Upper lobe of left lung (tissue), 6 donors: ENCODE measurements around the gene ZCCHC7. TPM values are rescaled to one million over a fixed set of nuclear protein-coding genes. Genes with fewer than 3 reads are reported as not detected.

ENCODE experiments used
- ATAC-seq, 2 donors: fragments of 200-7000 bp; cut with Tn5 transposase; one replicate each; pipeline ENCODE4 v1.9.1; 2022; ENCODE audit warnings: mild to moderate bottlenecking in 2 of 2, moderate library complexity in 2 of 2; ENCODE audit not compliant: low FRiP score in 2 of 2
- DNase-seq, 2 donors: peaks; one replicate each; pipeline ENCODE4 v3.0.0-alpha.2; 2019 to 2020
- H3K27ac ChIP-seq, 4 donors: fragments of 200-600 bp; sonication (generic); one replicate each; pipeline ENCODE4 v1.5.1; 2016 to 2019
- H3K27me3 ChIP-seq, 4 donors: fragments of 200-600 bp; sonication (generic); one replicate each; pipeline ENCODE4 v1.5.1; 2017 to 2019
- H3K36me3 ChIP-seq, 4 donors: fragments of 200-600 bp; sonication (generic); one replicate each; pipeline ENCODE4 v1.5.1; 2016 to 2019
- H3K4me1 ChIP-seq, 4 donors: fragments of 200-600 bp; sonication (generic); one replicate each; pipeline ENCODE4 v1.5.1; 2018 to 2019
- H3K4me3 ChIP-seq, 4 donors: fragments of 200-600 bp; sonication (generic); one replicate each; pipeline ENCODE4 v1.5.1; 2017 to 2019; ENCODE audit warnings: mild to moderate bottlenecking in 2 of 4, moderate library complexity in 1 of 4
- H3K9me3 ChIP-seq, 4 donors: fragments of 200-600 bp; sonication (generic); one replicate each; pipeline ENCODE4 v1.5.1; 2018 to 2019
- EP300 ChIP-seq, 4 donors: sonication (generic); formaldehyde crosslinking; IDR thresholded peaks; one replicate each; pipeline ENCODE4 v1.5.1; 2017; ENCODE audit warnings: antibody characterized with exemption in 4 of 4, control low read depth in 2 of 4
- POLR2A ChIP-seq, 4 donors: fragments of 450-650 bp; IDR thresholded peaks; one replicate each; pipeline ENCODE4 v1.5.1; 2016 to 2017; ENCODE audit warnings: antibody characterized with exemption in 4 of 4, mild to moderate bottlenecking in 2 of 4
- POLR2AphosphoS5 ChIP-seq, 2 donors: sonication (generic); formaldehyde crosslinking; IDR thresholded peaks; one replicate each; pipeline ENCODE4 v1.5.1; 2017; ENCODE audit warnings: antibody characterized with exemption in 2 of 2
- WGBS, 2 donors: methylation state at CpG; one replicate each; pipeline ENCODE4 v1.1.5; 2017 to 2018; 5-methylcytosine and 5-hydroxymethylcytosine counted together
- total RNA-seq, 6 donors: library from RNA; depleted of rRNA in 4 of 6; stranded (reverse); fragments of >200 nt in 4 of 6; gene quantifications; one replicate each; pipeline versions ENCODE4 v1.1.0 to v1.2.1, GENCODE V29; 2016 to 2021
- TF ChIP-seq, protein P1 (sequence below), 6 experiments: fragments of 450-650 bp in 4 of 6; fragments of 200-600 bp in 2 of 6; sonication (generic) in 2 of 6; IDR thresholded peaks; one replicate each; pipeline ENCODE4 v1.5.1; 2016 to 2019; ENCODE audit warnings: antibody characterized with exemption in 6 of 6
- donor health status: DM: no; HTN: no; CAD: no; lungs with moderate emphysema.
- donor health status: DM: no; HTN: yes; CAD: no; lungs with severe emphysema.

ZCCHC7 gene
- total RNA-seq, 6 donors from 2014 or later = 11.1 to 44.0 (median 18.7) TPM

GRCh38 chr9:37341704-37342103, 221.3 kb downstream of the ZCCHC7 start:
- Histone ChIP-seq H3K27ac (no peak overlapping the region), H3K27me3 (no peaks in the 10 kb centered on the region), H3K4me1 (no peaks in the 10 kb centered on the region), H3K36me3 (no peaks in the 10 kb centered on the region), H3K9me3 (no peaks in the 10 kb centered on the region), H3K4me3 (no peak overlapping the region)
- TF ChIP-seq EP300 (IDR thresholded peaks at IDR 0.05) = no peak
- no peak for TF ChIP-seq POLR2AphosphoS5 (IDR thresholded peaks at IDR 0.05)
- TF ChIP-seq, protein P1, sequence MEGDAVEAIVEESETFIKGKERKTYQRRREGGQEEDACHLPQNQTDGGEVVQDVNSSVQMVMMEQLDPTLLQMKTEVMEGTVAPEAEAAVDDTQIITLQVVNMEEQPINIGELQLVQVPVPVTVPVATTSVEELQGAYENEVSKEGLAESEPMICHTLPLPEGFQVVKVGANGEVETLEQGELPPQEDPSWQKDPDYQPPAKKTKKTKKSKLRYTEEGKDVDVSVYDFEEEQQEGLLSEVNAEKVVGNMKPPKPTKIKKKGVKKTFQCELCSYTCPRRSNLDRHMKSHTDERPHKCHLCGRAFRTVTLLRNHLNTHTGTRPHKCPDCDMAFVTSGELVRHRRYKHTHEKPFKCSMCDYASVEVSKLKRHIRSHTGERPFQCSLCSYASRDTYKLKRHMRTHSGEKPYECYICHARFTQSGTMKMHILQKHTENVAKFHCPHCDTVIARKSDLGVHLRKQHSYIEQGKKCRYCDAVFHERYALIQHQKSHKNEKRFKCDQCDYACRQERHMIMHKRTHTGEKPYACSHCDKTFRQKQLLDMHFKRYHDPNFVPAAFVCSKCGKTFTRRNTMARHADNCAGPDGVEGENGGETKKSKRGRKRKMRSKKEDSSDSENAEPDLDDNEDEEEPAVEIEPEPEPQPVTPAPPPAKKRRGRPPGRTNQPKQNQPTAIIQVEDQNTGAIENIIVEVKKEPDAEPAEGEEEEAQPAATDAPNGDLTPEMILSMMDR (IDR thresholded peaks at IDR 0.05) = no peak
- no peak for TF ChIP-seq POLR2A (IDR thresholded peaks at IDR 0.05)
- WGBS, 2 donors = 98 to 100% methylated on average over 2 of the region's 2 CpGs
- no peak for ATAC-seq
- no peak for DNase-seq

- H3K4me3 ChIP-seq = no peak overlapping the region
- no peaks in the 10 kb centered on the region for H3K4me1 ChIP-seq
These were observed 222.1 kb downstream of the ZCCHC7 start for GRCh38 chr9:37342493-37342892.

DNA sequence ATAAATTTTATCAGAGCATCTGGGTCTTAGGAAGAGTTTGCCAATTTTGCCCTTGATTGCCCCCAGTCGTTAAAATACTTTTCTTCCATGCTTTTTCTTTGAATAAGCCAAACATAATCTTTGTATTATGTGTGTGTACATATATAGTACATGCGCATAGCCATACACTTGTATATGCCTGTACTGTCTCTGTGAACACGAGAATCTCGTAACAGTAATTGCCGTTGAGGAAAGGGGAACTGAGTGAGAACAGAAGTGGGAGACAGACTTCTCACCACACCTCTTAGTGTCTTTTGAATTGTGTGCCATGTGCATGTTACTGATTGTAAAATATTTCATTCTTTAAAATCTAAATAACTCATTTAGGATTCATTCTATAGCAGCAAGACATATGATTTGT, 222.5 kb downstream of the ZCCHC7 start:
- Histone ChIP-seq H3K36me3 (no peaks in the 10 kb centered on the region), H3K27ac (no peak overlapping the region), H3K9me3 (no peaks in the 10 kb centered on the region), H3K4me3 (no peak overlapping the region), H3K4me1 (no peaks in the 10 kb centered on the region), H3K27me3 (no peaks in the 10 kb centered on the region)
- WGBS, 2 donors = 76 to 78% methylated on average over 5 of the region's 5 CpGs
- ATAC-seq = no peak
- no peak for DNase-seq
- no peak for TF ChIP-seq POLR2A (IDR thresholded peaks at IDR 0.05)
- TF ChIP-seq, protein P1 (IDR thresholded peaks at IDR 0.05) = no peak
- TF ChIP-seq POLR2AphosphoS5 (IDR thresholded peaks at IDR 0.05) = no peak
- TF ChIP-seq EP300 (IDR thresholded peaks at IDR 0.05) = no peak

More at GRCh38 chr9:37342493-37342892, 222.1 kb downstream of the ZCCHC7 start:
- no peak overlapping the region for H3K27ac ChIP-seq
- H3K27me3 ChIP-seq = no peaks in the 10 kb centered on the region
- H3K36me3 ChIP-seq = no peaks in the 10 kb centered on the region
- WGBS, 2 donors = 92 to 93% methylated on average over 2 of the region's 2 CpGs
- ATAC-seq (no peak), DNase-seq (no peak)
- no peaks in the 10 kb centered on the region for H3K9me3 ChIP-seq
- TF ChIP-seq POLR2A (IDR thresholded peaks at IDR 0.05) = no peak
- no peak for TF ChIP-seq EP300 (IDR thresholded peaks at IDR 0.05)
- TF ChIP-seq, protein P1 (IDR thresholded peaks at IDR 0.05) = no peak
- no peak for TF ChIP-seq POLR2AphosphoS5 (IDR thresholded peaks at IDR 0.05)

GRCh38 chr9:37343724-37344123, 223.3 kb downstream of the ZCCHC7 start:
- no peak for DNase-seq
- ATAC-seq = no peak

GRCh38 chr9:37345038-37345437, 224.7 kb downstream of the ZCCHC7 start:
- WGBS, 2 donors = 93 to 95% methylated on average over 3 of the region's 3 CpGs
- Histone ChIP-seq H3K4me1 (no peaks in the 10 kb centered on the region), H3K4me3 (no peak overlapping the region), H3K27ac (no peak overlapping the region), H3K9me3 (no peaks in the 10 kb centered on the region), H3K36me3 (no peaks in the 10 kb centered on the region), H3K27me3 (no peaks in the 10 kb centered on the region)
- DNase-seq (no peak), ATAC-seq (no peak)
- no peak for TF ChIP-seq POLR2A (IDR thresholded peaks at IDR 0.05)

More at GRCh38 chr9:37343724-37344123, 223.3 kb downstream of the ZCCHC7 start:
- TF ChIP-seq POLR2A (IDR thresholded peaks at IDR 0.05) (no peak), EP300 (IDR thresholded peaks at IDR 0.05) (no peak)
- H3K27me3 ChIP-seq = no peaks in the 10 kb centered on the region
- no peaks in the 10 kb centered on the region for H3K9me3 ChIP-seq
- no peak overlapping the region for H3K4me3 ChIP-seq
- H3K36me3 ChIP-seq = no peaks in the 10 kb centered on the region
- WGBS, 2 donors = 93 to 96% methylated on average over 1 of the region's 1 CpG
- no peak overlapping the region for H3K27ac ChIP-seq
- no peaks in the 10 kb centered on the region for H3K4me1 ChIP-seq

GRCh38 chr9:37348917-37349316, 228.5 kb downstream of the ZCCHC7 start:
- DNase-seq (no peak), ATAC-seq (no peak)
- H3K4me3 ChIP-seq = no peak overlapping the region
- no peaks in the 10 kb centered on the region for H3K9me3 ChIP-seq
- no peak overlapping the region for H3K27ac ChIP-seq
- H3K4me1 ChIP-seq = no peaks in the 10 kb centered on the region
- H3K27me3 ChIP-seq = no peaks in the 10 kb centered on the region
- peaks cover 0 to 11% (median 0%) of the 10 kb centered on the region in 4 donors for H3K36me3 ChIP-seq
- no peak for TF ChIP-seq EP300 (IDR thresholded peaks at IDR 0.05)
- TF ChIP-seq, protein P1 (IDR thresholded peaks at IDR 0.05) = no peak
- no peak for TF ChIP-seq POLR2AphosphoS5 (IDR thresholded peaks at IDR 0.05)
- no peak for TF ChIP-seq POLR2A (IDR thresholded peaks at IDR 0.05)
- WGBS, 2 donors = 78 to 86% methylated on average over 3 of the region's 3 CpGs
